GM19468 (cell line): ENCODE data around the gene ST8SIA5.

Experiments used
- ATAC-seq: cut with Tn5 transposase; IDR thresholded peaks from one replicate; pipeline ENCODE4 v1.9.1; 2021; ENCODE audit warnings: mild to moderate bottlenecking, moderate library complexity, moderate number of reproducible peaks; ENCODE audit not compliant: unreplicated experiment; ENCODE audit errors: extremely low read depth

The ST8SIA5 gene

GRCh38 chr18:46716827-46717226 is 40.0 kb downstream of the ST8SIA5 start:
- ATAC-seq = no peak

GRCh38 chr18:46716336-46716735 is 40.5 kb downstream of the ST8SIA5 start:
- ATAC-seq = no peak

- no peak for ATAC-seq
Measured at GRCh38 chr18:46715062-46715461, 41.8 kb downstream of the ST8SIA5 start.

- ATAC-seq = no peak
Measured at GRCh38 chr18:46712406-46712805, 44.4 kb downstream of the ST8SIA5 start.

GRCh38 chr18:46711444-46711863 is 45.4 kb downstream of the ST8SIA5 start:
- ATAC-seq = peak; percentile 47

- no peak for ATAC-seq
Measured at GRCh38 chr18:46706968-46707367, 49.9 kb downstream of the ST8SIA5 start.

GRCh38 chr18:46705521-46705920 is 51.3 kb downstream of the ST8SIA5 start:
- ATAC-seq = no peak

GRCh38 chr18:46704816-46705215 is 52.0 kb downstream of the ST8SIA5 start:
- no peak for ATAC-seq

GRCh38 chr18:46704189-46704588 is 52.7 kb downstream of the ST8SIA5 start:
- ATAC-seq = no peak

GRCh38 chr18:46702471-46702870 is 54.4 kb downstream of the ST8SIA5 start:
- no peak for ATAC-seq

GRCh38 chr18:46700066-46700824 is 56.6 kb downstream of the ST8SIA5 start:
- ATAC-seq = no peak

- no peak for ATAC-seq
Measured at GRCh38 chr18:46696702-46697101, 60.2 kb downstream of the ST8SIA5 start.

- no peak for ATAC-seq
Measured at GRCh38 chr18:46696268-46696667, 60.6 kb downstream of the ST8SIA5 start.

- ATAC-seq = no peak
Measured at GRCh38 chr18:46693996-46694395, 62.9 kb downstream of the ST8SIA5 start.

- no peak for ATAC-seq
Measured at GRCh38 chr18:46688853-46689525, 67.9 kb downstream of the ST8SIA5 start.

- ATAC-seq = no peak
Measured at GRCh38 chr18:46686186-46686585, 70.7 kb downstream of the ST8SIA5 start.

GRCh38 chr18:46683252-46683651 is 73.6 kb downstream of the ST8SIA5 start:
- no peak for ATAC-seq

GRCh38 chr18:46680784-46681695 is 75.8 kb downstream of the ST8SIA5 start:
- ATAC-seq = no peak

GRCh38 chr18:46679846-46680598 is 76.8 kb downstream of the ST8SIA5 start:
- ATAC-seq = no peak

GRCh38 chr18:46678785-46679399 is 78.0 kb downstream of the ST8SIA5 start:
- ATAC-seq = no peak
